Measurements from ENCODE around the gene KCNE2.

KCNE2 gene

DNA sequence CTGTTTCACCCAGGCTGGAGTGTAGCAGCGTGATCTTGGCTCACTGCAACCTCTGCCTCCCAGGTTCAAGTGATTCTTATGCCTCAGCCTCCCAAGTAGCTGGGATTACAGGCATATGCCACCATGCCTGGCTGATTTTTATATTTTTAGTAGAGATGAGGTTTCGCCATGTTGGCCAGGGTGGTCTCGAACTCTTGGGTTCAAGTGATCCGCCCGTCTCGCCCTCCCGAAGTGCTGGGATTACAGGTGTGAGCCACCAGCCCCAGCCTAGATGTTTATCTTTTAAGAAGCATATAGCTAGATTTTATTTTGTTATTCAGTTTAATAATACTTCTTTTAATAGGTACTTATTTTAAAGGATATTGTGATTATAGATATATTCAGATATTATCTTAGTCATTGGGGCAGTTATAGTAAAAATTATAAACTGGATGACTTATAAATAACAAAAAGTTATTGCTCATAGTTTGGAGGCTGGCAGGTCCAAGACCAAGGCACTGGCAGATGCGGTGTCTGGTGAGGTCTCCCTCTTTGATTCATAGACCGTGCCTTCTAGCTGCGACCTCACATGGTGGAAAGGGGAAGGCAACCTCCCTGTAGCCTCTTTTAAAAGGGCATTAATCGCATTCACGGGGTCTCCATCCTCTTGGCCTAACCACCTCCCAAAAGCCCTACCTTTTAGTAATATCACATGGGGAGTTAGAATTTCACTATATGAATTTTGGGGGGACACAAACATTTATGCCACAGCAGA is 3.1 kb upstream of the KCNE2 start:
- DNase-seq (ENCODE audit: low read depth), result peak; percentile 34
- no peak overlapping the region for H3K4me3 ChIP-seq (ENCODE audit: low read depth, low read length)
- peak; percentile 15 for TF ChIP-seq CTCF (IDR thresholded peaks at IDR 0.05; ENCODE audit: insufficient read depth, low read depth, low read length, missing control alignments)

GRCh38 chr21:34362136-34362444 is 1.7 kb upstream of the KCNE2 start:
- DNase-seq (ENCODE audit: low read depth), result no peak
- no peak overlapping the region for H3K4me3 ChIP-seq (ENCODE audit: low read depth, low read length)
- no peak for TF ChIP-seq CTCF (IDR thresholded peaks at IDR 0.05; ENCODE audit: insufficient read depth, low read depth, low read length, missing control alignments)

DNA sequence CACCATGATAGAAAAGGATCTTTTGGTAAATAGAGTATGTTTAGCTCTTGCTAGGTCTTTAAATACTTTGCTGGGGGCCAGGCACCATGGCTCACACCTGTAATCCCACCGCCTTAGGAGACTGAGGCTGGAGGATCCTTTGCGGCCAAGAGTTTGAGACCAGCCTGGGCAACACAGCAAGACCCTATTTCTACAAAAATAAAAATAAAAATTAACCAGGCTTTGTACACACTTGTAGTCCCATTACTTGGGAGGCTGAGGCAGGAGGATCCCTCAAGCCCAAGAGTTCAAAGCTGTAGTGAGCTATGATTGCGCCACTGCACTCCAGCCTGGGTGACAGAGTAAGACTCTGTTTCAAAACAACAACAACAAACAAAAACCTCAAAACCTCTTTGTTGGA is 1.1 kb upstream of the KCNE2 start:
- no peak for TF ChIP-seq CTCF (IDR thresholded peaks at IDR 0.05; ENCODE audit: insufficient read depth, low read depth, low read length, missing control alignments)
- no peak for DNase-seq (ENCODE audit: low read depth)
- H3K4me3 ChIP-seq (ENCODE audit: low read depth, low read length), result no peak overlapping the region

DNA sequence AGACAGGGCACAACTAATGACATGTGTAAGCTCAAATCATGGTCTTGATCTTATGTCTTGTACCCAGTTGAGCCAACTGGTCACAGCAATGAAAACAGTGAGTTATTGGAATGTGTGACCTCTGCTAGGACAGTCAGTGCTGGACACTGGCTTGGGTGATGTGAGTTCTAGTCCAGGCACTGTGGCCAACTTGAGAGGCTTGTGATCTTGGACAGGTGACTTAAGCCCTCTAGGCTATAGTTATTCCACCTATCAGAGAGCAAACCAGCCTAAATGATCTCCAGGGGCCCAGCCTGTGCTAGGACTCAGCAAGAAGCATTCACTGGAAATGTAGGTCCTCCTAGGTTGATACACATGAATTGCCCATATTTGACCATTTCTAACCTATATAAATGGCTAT is 1.1 kb downstream of the KCNE2 start:
- DNase-seq (ENCODE audit: low read depth), result no peak
- TF ChIP-seq CTCF (IDR thresholded peaks at IDR 0.05; ENCODE audit: insufficient read depth, low read depth, low read length, missing control alignments), result no peak
- H3K4me3 ChIP-seq (ENCODE audit: low read depth, low read length), result no peak overlapping the region

DNA sequence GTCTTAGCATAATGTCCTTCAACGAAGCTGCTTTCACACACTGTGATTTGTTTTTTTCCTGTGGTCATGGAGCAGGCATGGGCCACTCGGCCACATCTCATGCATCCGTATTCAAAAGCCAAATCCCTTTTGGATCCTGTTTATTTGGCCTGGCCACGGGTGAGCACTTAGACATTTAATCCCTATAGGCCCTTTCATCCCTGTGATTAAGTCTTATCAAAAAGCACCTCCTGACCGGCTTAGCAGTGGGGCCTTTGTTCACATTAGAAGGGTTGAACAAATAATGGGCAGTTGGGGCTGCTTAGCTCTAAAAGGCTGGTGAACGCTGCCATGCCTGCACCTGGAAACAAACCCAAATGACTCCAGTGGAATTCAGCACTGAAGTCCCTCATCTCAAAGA is 2.0 kb downstream of the KCNE2 start:
- H3K4me3 ChIP-seq (ENCODE audit: low read depth, low read length), result no peak overlapping the region
- no peak for DNase-seq (ENCODE audit: low read depth)
- TF ChIP-seq CTCF (IDR thresholded peaks at IDR 0.05; ENCODE audit: insufficient read depth, low read depth, low read length, missing control alignments), result no peak

DNA sequence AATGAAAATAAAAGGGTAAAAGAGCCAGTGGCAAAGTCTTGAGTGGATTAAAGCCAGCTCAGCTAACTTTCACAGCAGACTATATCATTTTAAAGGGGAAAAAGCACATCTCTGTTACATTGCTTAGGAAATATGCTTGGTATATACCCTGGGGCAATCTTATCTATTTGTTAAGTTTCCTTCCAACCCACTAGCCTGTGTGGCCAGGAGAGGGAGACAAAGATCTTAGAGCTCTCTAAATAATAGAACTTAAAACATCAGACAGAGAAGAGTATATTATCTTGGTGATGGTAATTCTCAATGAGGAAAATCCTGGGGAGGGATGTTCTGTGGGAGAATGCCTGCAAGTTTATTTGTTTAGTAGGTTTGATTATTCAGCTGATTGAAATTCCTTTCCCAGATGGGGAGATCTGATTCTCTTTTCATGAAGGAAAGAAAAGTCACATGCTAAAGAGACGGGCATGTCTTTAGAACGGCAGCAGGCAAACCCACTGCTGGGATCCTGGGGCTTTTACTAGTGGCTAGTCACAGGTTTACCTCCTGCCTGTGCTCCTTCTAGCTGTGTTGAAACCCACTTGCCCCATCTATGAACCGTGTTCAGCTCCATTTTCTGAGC is 3.6 kb downstream of the KCNE2 start:
- DNase-seq (ENCODE audit: low read depth), result peak; percentile 68
- peak; percentile 65 for TF ChIP-seq CTCF (IDR thresholded peaks at IDR 0.05; ENCODE audit: insufficient read depth, low read depth, low read length, missing control alignments)
- H3K4me3 ChIP-seq (ENCODE audit: low read depth, low read length), result no peak overlapping the region

GRCh38 chr21:34369741-34370140 is 5.9 kb downstream of the KCNE2 start:
- DNase-seq (ENCODE audit: low read depth), result no peak
- no peak for TF ChIP-seq CTCF (IDR thresholded peaks at IDR 0.05; ENCODE audit: insufficient read depth, low read depth, low read length, missing control alignments)
- no peak overlapping the region for H3K4me3 ChIP-seq (ENCODE audit: low read depth, low read length)
